NCI-H510A treated with DMSO at 0.1 percent for 48 hours (cell line): Measurements from ENCODE around the gene FOXN1.
A peak's percentile ranks its signal among the peaks of the same experiment; 100 is the strongest.
"Not testable (repeated sequence)": the region's sequence is repeated elsewhere in the genome, so short reads cannot be mapped to it uniquely, and the experiment has no call there.

Source experiments
- DNase-seq: peaks from one replicate; lab custom pipeline; 2025; lab: John Stamatoyannopoulos, UW

Gene FOXN1

DNA sequence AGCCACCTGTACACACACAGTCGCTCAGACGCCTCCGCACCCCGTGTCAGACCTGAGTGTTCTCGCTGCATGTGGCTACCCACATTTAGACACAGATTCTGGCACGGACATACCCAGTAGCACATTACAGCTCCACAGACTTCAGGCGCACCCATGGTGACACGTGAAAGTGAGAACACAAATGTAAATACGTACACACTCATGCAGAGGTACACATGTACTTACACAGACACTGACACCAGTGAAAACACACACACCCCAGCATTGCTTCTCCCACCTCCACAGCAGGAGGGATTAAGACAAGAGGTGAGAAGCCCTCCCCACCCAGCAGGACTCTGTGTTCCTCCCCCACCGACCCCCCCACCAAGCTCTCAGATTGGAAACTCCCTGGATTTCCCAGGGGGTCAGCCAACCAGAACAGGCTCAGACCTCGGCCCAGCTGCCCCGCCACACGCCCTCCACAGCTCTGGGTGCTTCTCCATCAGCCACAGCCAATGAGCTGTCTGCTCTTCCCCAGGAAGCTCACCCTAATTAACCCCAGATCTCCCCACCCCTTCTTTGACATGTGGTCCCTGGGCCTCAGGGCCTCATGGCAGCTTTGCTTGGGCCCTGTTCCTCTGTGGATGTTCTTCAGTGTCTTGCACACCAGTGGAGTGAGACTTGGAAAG is 5.3 kb upstream of the FOXN1 start:
- no peak for DNase-seq

DNA sequence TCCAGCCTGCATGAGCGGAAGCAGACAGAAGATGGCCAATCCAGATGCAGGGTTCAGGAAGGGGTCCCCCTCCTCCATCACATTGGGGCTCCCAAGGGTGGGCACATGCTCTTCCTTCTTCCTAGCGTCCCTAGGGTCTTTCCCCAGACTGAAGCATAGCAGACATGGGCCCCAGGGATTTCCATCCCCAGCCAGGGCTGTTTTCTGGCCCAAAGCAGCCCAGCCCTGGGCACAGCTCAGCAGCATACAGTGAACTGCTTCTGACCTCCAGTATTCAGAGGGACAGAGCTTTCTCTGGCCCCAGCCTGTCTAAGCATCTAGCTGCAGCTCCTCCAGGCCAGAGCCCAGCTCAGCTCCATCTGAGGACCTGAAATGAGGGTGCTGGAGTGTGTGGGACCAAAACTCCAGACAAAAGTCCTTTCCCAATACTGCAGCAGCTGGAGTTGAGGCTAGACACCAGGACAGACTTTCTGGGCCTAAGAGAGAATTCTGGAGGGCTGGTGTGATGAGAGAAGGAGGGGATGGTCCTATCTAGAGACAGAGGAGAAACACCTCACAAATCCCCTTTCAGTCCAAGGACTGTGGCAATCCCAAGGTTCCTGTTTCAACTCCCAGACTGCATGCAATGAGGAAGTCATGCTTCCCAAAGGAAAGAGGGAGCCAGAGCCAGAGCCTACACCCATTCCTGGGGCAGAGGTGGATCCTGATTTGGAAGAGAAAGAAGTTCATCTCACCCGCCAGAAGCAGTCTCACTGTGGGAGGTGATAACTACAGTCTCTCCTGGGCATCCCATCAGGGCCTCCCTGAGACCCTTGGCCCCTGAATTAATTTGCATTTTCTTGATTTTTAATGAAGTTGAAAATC is 4.5 kb upstream of the FOXN1 start:
- no peak for DNase-seq

DNA sequence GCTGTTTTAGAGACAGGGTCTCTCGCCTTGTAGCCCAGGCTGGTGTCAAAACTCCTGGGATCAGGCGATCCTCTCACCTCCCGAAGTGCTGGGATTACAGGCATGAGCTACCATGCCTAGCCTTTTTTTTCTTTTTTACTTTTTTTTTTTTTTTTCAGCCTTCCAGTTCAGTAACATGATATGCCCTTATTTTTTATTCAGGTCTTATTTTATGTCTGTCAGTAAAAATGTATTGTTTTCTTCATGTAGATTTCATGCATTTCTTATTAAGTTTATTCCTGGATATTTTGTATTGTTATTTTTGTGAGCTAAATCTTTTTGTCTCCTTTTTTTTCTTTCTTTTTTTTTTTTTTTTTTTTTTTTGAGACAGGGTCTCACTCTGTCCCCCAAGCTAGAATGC is 2.7 kb upstream of the FOXN1 start:
- DNase-seq: no peak

GRCh38 chr17:28506763-28507487 is 777 bp downstream of the FOXN1 start:
- DNase-seq: no peak

DNA sequence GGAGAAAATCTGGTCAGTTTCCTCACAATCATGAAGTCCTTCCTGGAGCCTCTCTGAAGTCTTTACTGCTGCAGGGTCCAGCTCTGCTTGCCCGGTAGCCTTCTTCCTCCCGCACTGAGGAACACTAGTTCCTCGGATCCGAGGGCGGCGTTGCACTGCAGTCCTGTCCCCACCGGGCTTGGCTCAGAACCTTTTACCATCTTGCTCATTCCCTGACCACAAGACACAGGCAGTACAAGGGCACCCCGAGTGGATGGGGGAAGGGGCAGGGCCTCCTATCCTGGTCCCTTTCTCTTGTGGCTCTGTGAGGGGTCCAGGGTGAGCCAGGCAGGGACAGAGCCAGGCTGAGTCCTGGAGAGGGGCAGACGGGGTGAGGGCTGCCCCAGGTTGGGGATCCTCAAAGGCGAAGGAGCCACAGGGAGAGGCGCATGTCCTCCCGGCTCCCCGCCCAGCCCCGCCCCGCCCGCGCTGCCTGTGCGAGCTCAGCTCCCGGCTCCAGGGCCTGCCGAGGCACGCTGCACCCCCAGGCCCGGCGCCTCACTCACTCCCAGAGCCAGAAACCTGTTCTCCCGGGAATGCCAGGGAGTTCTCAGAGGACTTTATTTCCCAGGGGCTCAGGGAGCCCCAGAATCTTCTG is 1.5 kb downstream of the FOXN1 start:
- no peak for DNase-seq

DNA sequence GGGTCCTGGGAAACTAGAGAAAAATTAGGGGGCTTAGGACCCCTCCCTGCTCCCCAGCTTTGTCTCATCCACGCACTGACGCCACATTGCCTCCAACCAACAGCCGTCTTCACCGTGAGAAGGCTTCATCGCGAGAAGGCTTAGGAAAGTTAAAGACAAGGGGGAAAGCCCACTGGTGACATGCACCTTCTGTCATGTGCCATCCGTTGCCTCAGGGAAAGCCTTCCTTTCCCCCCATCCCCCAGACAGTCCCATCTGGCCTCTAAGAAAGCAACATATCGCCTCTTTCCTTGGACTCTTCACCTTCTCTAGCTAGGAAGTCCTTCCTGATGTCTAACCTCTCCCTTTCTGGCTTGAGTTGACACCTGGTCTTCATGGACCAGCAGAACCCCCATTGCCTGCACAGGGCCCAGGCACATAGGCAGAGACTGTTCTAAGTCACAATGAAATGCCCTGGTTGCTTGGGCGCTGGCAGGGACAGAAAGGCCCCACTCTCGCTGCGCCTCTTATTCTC is 2.1 kb downstream of the FOXN1 start:
- no peak for DNase-seq

- DNase-seq: no peak
Measured at GRCh38 chr17:28509789-28510188, 3.6 kb downstream of the FOXN1 start.

- no peak for DNase-seq
Measured at GRCh38 chr17:28511858-28512461, 5.8 kb downstream of the FOXN1 start.

- DNase-seq: no peak
Measured at GRCh38 chr17:28513476-28513875, 7.3 kb downstream of the FOXN1 start.

DNA sequence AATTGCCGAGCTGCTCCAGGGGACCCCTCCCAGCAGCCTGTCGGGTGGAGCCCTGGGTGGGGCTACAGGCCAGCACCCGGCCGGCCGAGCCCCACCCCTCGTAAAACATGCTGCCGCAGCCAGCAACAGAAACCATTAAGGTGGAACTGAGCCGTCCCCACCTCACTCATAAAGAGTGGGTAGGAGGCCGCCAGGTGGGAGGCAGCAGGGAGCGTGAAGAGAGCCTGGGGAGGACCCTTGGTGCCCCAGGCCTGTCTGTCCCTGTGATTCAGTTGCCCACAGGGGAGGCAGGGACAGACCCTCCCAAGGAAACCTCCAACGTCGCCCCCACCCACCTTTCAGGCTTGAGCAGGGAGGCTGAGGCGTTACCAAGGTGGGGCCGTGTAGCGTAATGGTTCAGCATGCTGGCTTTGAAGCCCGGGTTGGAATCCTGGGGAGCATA is 8.4 kb downstream of the FOXN1 start:
- DNase-seq: no peak

DNA sequence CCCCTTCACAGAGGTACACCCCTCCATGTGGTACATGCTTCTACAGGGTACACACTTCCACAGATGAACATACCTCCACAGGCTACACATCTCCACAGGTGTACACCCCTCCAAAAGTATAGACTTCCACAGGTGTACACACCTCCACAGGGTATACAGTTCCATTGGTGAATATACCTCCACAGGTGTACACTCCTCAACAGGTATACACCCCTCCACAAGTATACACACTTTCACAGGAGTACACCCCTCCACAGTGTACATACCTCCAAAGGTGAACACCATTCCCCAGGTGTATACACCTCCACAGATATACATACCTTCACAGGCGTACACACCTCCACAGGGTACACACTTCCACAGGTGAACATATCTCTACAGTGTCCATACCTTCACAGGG is 9.4 kb downstream of the FOXN1 start:
- no peak for DNase-seq

- no peak for DNase-seq
Measured at GRCh38 chr17:28518132-28518531, 12.0 kb downstream of the FOXN1 start.

- DNase-seq: no peak
Measured at GRCh38 chr17:28518578-28518977, 12.4 kb downstream of the FOXN1 start.

DNA sequence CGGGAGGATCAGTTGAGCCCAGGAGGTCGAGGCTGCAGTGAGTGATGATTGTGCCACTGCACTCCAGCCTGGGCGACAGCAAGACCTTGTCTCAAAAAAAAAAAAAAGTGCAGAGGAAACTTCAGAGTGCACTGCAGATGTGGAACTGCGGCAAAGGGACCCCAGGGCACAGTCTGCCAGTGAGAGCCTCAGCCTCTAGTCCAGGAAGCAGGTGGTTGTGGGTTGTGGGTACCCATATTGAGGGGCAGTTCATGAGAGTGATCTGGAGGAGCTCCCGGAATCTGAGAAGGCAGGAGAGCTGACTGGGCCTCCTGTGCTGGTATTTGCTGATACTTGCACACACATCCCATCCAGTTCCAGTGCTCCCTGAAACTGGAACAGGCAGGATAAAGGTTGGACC is 13.1 kb downstream of the FOXN1 start:
- no peak for DNase-seq

DNA sequence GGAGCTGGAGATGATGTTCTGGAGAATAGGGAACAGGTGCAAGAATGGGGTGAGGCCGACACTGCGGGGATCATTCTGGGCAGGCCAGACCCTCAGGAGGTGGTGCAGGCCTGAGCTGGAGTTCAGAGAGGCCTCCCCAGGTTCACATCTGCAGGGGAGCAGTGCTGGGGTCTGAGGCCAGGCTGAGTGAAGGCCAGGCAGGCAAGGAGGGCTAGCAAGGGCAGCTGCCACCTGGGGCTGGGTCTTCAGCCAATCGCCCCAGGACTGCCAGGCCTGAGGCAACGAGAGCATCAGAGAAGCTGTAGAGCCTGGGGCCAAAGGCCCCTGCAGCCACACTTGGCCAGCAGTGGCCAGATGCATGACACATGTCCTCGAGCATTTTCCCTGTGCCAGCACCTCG is 14.5 kb downstream of the FOXN1 start:
- DNase-seq: no peak

GRCh38 chr17:28521311-28522085 is 15.3 kb downstream of the FOXN1 start:
- DNase-seq: peak; percentile 12

DNA sequence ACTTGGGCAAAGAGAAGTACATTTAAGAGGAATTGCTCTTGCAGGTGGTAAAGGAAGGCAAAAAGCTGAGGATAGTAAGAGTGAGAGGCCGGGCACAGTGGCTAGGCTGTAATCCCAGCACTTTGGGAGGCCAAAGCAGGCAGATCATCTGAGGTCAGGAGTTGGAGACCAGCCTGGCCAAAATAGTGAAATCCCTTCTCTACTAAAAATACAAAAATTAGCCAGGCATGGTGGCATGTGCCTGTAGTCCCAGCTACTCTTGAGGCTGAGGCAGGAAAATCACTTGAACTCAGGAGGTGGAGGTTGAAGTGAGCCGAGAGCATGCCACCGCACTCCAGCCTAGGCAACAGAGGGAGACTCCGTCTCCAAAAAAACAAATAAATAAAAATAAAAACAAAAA is 16.1 kb downstream of the FOXN1 start:
- not testable (repeated sequence) for DNase-seq

DNA sequence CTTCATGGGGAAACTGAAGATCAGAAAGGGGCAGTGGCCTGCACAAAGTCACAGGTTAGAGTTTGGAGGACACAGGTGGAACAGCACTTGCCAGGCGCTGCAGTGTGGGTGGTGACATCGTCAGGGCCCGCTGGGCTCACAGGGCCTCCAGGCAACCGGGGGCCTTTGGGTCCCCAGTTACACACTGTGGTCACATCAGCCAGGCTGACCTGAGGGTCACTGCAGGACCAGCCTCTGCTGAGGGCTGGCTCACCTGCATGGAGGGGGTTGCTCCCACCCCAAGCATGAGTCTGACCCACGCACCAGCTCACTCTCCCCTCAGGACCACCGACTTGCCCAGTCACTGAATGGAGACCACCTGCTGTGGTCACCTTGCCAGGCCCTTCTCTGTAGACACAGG is 17.0 kb downstream of the FOXN1 start:
- no peak for DNase-seq

GRCh38 chr17:28523876-28524275 is 17.7 kb downstream of the FOXN1 start:
- DNase-seq: no peak

DNA sequence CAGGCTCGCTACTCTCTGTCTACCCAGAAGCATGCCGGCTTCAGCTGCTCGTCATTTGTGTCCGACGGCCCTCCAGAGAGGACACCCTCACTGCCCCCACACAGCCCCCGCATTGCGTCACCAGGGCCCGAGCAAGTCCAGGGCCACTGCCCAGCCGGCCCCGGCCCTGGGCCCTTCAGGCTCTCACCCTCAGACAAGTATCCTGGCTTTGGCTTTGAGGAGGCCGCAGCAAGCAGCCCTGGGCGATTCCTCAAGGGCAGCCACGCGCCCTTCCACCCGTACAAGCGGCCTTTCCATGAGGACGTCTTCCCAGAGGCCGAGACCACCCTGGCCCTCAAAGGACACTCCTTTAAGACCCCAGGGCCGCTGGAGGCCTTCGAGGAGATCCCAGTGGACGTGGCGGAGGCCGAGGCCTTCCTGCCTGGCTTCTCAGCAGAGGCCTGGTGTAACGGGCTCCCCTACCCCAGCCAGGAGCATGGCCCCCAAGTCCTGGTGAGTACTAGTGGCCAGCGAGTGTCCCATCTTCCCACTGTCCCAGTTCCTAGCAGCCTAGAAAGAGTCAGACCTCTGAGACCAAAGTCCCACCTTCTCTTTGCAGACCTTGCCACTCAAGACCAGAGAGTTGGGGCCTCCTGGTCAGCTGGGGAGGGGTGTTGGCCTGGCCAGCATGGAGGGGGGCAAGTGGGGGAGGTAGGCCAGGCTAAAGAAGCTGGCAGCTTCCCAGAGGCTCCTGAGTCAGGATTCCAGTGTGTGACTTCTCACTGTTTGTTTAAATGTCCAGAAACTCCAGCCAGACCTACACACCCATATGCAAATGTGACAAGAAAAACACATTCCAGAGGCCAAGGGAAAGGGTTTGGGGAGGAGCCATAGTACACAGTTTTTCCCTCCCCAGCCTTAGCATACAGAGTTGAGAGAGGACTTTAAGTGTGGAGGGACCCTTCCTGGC is 18.6 kb downstream of the FOXN1 start:
- DNase-seq: no peak
